RPMI8226 (cell line): Measurements from ENCODE around the gene IWS1.
A peak's percentile ranks its signal among the peaks of the same experiment; 100 is the strongest.
"Not testable (repeated sequence)": the region's sequence is repeated elsewhere in the genome, so short reads cannot be mapped to it uniquely, and the experiment has no call there.

Experiments
- DNase-seq: peaks from one replicate; pipeline ENCODE4 v3.0.0-alpha.2; 2015

Gene IWS1

DNA sequence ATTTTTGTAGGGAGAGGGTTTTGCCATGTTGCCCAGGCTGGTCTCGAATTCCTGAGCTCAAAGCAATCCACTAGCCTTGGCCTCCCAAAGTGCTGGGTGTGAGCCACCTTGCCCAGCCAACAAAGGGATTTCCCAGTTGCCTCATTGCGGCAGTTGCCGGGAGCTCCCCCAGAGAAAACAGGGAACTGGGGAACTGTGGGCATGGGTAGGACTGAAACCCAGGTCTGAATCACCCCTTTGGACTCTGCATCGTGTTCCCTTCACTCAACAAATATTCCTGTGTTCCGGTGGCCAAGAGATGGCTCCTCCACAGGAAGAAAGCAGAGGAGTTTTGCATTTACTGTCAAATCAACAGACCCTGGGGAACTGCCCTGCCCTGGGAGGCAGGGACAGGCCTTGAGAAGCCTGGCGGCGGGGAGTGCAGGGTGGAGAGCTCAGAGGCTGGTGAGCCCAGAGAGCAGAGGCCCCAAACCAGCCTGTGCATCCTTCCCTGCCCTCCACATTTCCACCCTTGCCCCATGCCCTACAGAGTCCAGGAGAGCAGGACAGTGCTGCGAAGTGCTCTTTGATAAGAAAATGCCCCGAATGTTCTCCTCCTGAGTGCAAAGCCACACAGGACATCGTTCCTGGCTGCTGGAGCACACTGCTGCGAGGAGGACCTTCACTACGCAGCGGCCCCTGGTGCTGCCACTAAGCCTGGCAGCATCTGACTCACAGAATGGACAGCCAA lies 34.1 kb upstream of the IWS1 start:
- DNase-seq, result no peak

DNA sequence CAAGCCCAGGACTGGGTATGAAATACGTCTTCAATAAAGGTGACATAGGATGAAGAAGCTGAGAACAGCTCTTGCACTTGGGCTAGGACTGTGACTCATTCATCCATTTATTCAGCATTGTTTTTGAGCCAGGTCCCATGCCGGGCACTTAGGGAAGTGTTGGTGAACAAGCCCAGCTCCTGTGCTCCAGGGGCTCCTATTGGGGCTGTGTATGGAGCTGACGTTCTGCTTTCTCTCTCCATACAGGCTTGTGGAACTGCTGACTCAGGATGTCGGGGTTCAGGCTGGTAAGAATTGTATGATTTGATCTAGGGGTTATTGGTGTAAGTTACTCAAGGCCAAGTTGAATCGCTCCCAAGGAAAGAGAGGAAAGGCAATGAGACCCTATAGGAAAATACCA lies 33.2 kb upstream of the IWS1 start:
- no peak for DNase-seq

DNA sequence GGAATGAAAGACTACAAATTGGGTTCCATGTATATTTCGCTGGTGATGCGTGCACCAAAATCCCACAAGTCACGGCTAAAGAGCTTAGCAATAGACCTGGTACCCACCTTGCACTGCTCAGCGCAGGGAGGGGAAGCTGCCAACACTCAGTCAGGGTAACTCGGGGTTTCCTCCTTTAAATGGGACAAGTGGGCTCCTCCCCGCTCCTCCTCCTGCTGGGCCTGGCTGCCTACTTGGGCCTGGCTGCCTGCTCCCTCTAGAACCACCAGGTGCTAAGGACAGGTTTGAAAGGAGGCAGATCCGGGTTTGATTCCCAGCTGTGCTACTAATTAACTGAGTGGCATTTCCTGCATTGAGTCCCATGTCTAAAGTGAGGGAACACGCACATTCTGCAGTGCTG lies 32.6 kb upstream of the IWS1 start:
- DNase-seq, result no peak

DNA sequence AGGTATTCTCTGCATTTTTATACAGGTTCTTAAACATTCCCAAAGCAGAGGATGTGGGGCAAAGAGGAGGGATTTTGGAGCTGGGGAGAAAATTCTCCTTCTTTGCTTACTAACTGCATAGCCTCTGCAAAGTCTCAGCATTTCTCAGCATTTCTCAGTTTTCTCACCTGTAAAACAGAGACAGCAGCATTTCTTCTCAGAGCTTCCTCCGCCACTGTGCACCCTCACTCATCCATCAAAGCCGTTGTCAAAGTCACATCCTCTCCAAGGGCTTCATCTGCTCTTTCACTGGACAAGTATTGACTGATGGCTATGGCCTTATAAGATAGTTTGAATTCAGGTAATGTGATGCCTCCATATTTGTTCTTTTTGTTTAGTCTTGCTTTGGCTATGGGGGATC lies 26.6 kb upstream of the IWS1 start:
- DNase-seq, result no peak

DNA sequence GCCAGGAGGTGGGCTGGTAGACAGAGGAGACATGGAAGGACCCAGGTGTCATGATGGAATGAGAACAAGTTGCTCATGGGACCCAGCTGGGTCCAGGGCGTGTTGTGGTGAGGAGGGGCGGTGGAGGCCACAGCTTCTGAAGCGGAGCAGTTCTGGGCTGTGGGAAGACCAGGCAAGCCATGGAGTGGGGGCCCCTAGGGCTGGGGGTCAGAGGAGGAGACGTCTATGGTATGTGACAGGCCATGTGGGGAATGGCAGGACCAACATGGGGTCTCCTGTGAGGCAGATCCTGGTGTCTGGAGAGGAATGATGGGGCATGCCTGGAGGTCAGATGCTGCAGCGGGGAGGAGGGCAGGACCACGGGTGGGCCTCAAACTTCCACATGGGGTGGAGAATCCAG lies 26.0 kb upstream of the IWS1 start:
- DNase-seq, result no peak

GRCh38 chr2:127551221-127551930 lies 25.1 kb upstream of the IWS1 start:
- no peak for DNase-seq

DNA sequence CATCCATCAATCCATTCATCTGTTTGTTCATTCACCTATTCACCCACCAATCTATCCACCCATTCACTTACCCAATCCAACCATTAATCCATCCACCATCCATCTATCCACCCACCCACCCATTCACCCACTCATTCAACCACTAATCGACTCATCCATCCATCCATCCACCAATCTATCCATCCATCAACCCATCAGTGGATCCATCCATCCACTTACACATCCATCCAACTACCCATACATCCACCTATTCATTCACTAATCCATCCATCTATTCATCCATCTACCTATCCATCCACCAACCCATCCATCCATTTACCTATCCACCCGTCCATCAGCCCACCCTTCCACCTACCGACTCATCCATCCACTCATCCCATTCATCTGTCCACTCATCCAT lies 20.5 kb upstream of the IWS1 start:
- no peak for DNase-seq

GRCh38 chr2:127545796-127546195 lies 19.5 kb upstream of the IWS1 start:
- DNase-seq, result no peak

GRCh38 chr2:127545189-127545588 lies 18.9 kb upstream of the IWS1 start:
- no peak for DNase-seq

DNA sequence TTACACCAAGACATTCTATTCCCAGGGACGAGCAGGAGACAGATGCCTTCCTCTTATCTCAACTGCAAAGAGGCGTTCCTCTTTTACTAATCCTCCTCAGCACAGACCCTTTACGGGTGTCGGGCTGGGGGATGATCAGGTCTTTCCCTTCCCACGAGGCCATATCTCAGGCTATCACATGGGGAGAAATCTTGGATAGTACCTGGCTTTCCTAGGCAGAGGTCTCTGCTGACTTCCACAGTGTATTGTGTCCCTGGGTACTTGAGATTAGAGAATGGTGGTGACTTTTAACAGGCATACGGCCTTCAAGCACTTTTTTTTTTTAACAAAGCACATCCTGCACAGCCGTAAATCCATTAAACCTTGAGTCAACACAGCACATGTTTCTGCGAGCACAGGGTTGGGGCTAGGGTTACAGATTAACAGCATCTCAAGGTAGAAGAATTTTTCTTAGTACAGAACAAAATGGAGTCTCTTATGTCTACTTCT lies 16.8 kb upstream of the IWS1 start:
- DNase-seq, result not testable (repeated sequence)

- DNase-seq, result no peak
Observed at GRCh38 chr2:127542231-127542630, 15.9 kb upstream of the IWS1 start.

DNA sequence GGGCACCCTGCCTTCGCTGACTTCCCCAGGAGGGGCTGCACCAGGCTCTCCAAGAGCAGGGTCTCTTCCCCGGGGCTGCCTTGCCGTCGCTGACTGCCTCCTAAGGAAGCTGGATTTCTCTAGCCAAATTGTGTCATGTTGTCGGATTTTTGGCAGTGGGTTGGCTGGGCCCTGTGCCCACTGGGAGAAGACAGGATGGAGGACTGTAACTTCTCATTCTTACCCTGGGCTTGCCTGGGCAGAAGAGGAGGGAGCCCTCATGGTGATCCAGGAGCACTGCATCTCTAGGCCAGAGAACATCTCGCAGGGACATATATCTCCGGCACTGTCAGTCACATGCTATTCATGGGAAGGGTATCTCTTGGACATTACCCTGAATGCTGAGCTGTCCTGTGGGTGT lies 15.5 kb upstream of the IWS1 start:
- DNase-seq, result no peak

- no peak for DNase-seq
Observed at GRCh38 chr2:127537644-127538043, 11.4 kb upstream of the IWS1 start.

- DNase-seq, result no peak
Observed at GRCh38 chr2:127536707-127537541, 10.6 kb upstream of the IWS1 start.

DNA sequence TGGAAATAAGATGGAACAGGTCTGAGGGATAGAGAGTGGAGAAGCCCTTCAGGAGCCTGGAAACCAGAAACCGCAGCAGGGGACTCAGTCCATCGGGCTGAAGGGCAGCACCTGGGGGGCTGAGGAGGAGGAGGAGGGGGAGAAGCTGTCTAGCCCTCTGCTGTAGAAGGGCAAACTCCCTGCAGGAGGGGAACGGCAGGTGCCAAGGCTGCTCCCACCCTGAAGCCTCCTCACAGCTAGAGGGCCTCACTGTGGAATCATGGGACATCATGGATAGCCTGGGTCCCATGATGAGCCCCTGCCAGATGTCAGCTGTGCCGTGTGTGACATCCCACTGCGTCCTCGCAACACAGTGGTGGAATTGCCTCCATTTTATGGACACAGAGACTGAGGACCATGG lies 9.6 kb upstream of the IWS1 start:
- DNase-seq, result no peak

GRCh38 chr2:127535422-127535901 lies 9.2 kb upstream of the IWS1 start, which contains the start of gene MYO7B:
TSS of gene MYO7B (plus strand) at chr2:127535683. CDS start at chr2:127559723, 24,040 bp downstream.
- DNase-seq, result peak; percentile 71

- no peak for DNase-seq
Observed at GRCh38 chr2:127532296-127532695, 6.0 kb upstream of the IWS1 start.

DNA sequence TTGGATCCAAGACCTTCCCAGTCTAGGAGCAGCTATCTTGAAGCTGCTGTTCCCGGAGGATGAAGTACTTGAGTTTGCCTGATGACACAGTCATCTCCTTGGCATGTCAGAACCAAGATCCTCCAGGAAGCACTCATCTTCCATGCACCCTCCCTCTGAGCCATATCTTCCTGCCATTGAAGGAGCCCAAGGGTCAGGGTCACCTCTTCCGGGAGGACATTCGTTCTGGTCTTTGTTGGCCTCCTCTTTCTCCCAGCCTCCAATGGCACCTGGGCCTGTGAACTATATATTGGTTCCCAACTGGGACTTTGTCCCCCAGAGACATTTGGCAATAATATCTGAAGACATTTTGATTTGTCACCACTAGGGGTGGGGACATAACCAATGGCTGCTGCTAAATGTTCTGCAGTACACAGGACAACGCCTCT lies 4.9 kb upstream of the IWS1 start:
- no peak for DNase-seq

- no peak for DNase-seq
Observed at GRCh38 chr2:127530245-127531140, 4.2 kb upstream of the IWS1 start.

- not testable (repeated sequence) for DNase-seq
Observed at GRCh38 chr2:127529416-127529815, 3.1 kb upstream of the IWS1 start.

GRCh38 chr2:127528487-127528886 lies 2.2 kb upstream of the IWS1 start:
- DNase-seq, result no peak
